ENCODE results near the gene CDKAL1. TPM values are rescaled to one million over a fixed set of nuclear protein-coding genes. Genes with fewer than 3 reads are reported as not detected.

Gene CDKAL1
- total and polyA plus RNA-seq, 2 of the 8 experiments (the other 6 are each of a cell fraction or from before 2014, with no cell fraction given), result 8.4 to 24.6 TPM

DNA sequence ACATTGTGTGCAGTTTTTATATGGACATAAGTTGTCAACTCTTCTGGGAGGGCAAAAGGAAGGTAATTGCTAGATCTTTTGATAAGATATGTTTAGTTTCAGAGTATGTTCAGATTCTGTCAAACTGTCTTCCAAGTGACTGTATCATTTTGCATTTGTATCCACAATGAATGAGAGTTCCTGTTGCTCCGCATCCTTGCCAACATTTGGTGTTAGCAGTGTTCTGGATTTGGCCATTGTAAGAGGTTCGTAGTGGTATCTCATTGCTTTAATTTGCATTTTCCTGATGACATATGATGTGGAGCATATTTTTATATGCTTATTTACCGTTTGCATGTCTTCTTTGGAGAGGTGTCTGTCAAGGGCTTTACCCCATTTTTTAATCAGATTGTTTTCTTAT lies 150.2 kb downstream of the CDKAL1 start (continued):
- TF ChIP-seq TBP (IDR thresholded peaks at IDR 0.05; ENCODE audit: low read depth, low read length) (no peak), ASH2L (IDR thresholded peaks at IDR 0.05; ENCODE audit: low read length) (no peak), PHF8 (conservative IDR thresholded peaks at IDR 0.05; ENCODE audit: low read depth, low read length) (no peak), BRCA1 (IDR thresholded peaks at IDR 0.05; ENCODE audit: low read depth, low read length) (no peak), EP300 (IDR thresholded peaks at IDR 0.05; ENCODE audit: borderline replicate concordance in 1 of 2, low read depth in 2 of 2, low read length in 2 of 2) (no peak), JUND (IDR thresholded peaks at IDR 0.05; ENCODE audit: low read length) (no peak), BCL11A (IDR thresholded peaks at IDR 0.05; ENCODE audit: low read depth in 2 of 2, low read length in 2 of 2) (no peak), GABPA (IDR thresholded peaks at IDR 0.05; ENCODE audit: borderline replicate concordance, insufficient read depth, low read length) (no peak)
- TF ChIP-seq, protein P1, sequence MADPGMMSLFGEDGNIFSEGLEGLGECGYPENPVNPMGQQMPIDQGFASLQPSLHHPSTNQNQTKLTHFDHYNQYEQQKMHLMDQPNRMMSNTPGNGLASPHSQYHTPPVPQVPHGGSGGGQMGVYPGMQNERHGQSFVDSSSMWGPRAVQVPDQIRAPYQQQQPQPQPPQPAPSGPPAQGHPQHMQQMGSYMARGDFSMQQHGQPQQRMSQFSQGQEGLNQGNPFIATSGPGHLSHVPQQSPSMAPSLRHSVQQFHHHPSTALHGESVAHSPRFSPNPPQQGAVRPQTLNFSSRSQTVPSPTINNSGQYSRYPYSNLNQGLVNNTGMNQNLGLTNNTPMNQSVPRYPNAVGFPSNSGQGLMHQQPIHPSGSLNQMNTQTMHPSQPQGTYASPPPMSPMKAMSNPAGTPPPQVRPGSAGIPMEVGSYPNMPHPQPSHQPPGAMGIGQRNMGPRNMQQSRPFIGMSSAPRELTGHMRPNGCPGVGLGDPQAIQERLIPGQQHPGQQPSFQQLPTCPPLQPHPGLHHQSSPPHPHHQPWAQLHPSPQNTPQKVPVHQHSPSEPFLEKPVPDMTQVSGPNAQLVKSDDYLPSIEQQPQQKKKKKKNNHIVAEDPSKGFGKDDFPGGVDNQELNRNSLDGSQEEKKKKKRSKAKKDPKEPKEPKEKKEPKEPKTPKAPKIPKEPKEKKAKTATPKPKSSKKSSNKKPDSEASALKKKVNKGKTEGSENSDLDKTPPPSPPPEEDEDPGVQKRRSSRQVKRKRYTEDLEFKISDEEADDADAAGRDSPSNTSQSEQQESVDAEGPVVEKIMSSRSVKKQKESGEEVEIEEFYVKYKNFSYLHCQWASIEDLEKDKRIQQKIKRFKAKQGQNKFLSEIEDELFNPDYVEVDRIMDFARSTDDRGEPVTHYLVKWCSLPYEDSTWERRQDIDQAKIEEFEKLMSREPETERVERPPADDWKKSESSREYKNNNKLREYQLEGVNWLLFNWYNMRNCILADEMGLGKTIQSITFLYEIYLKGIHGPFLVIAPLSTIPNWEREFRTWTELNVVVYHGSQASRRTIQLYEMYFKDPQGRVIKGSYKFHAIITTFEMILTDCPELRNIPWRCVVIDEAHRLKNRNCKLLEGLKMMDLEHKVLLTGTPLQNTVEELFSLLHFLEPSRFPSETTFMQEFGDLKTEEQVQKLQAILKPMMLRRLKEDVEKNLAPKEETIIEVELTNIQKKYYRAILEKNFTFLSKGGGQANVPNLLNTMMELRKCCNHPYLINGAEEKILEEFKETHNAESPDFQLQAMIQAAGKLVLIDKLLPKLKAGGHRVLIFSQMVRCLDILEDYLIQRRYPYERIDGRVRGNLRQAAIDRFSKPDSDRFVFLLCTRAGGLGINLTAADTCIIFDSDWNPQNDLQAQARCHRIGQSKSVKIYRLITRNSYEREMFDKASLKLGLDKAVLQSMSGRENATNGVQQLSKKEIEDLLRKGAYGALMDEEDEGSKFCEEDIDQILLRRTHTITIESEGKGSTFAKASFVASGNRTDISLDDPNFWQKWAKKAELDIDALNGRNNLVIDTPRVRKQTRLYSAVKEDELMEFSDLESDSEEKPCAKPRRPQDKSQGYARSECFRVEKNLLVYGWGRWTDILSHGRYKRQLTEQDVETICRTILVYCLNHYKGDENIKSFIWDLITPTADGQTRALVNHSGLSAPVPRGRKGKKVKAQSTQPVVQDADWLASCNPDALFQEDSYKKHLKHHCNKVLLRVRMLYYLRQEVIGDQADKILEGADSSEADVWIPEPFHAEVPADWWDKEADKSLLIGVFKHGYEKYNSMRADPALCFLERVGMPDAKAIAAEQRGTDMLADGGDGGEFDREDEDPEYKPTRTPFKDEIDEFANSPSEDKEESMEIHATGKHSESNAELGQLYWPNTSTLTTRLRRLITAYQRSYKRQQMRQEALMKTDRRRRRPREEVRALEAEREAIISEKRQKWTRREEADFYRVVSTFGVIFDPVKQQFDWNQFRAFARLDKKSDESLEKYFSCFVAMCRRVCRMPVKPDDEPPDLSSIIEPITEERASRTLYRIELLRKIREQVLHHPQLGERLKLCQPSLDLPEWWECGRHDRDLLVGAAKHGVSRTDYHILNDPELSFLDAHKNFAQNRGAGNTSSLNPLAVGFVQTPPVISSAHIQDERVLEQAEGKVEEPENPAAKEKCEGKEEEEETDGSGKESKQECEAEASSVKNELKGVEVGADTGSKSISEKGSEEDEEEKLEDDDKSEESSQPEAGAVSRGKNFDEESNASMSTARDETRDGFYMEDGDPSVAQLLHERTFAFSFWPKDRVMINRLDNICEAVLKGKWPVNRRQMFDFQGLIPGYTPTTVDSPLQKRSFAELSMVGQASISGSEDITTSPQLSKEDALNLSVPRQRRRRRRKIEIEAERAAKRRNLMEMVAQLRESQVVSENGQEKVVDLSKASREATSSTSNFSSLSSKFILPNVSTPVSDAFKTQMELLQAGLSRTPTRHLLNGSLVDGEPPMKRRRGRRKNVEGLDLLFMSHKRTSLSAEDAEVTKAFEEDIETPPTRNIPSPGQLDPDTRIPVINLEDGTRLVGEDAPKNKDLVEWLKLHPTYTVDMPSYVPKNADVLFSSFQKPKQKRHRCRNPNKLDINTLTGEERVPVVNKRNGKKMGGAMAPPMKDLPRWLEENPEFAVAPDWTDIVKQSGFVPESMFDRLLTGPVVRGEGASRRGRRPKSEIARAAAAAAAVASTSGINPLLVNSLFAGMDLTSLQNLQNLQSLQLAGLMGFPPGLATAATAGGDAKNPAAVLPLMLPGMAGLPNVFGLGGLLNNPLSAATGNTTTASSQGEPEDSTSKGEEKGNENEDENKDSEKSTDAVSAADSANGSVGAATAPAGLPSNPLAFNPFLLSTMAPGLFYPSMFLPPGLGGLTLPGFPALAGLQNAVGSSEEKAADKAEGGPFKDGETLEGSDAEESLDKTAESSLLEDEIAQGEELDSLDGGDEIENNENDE (IDR thresholded peaks at IDR 0.05; ENCODE audit: insufficient replicate concordance, low read length), result no peak

Measured in H1 (cell line).